SK-N-MC (cell line): ENCODE results near the gene PLD1.

Experiments
- DNase-seq: peaks from one replicate; pipeline ENCODE4 v3.0.0-alpha.2; 2011; ENCODE audit warnings: low read depth, low spot score
- H3K27ac ChIP-seq: fragments of 200-600 bp; sonication (generic); 2 replicates; pipeline ENCODE4 v1.5.1; 2016; ENCODE audit warnings: mixed run types
- H3K36me3 ChIP-seq: fragments of 200-600 bp; sonication (generic); 2 replicates; pipeline ENCODE4 v1.6.1; 2017; ENCODE audit warnings: antibody characterized with exemption, low read length, mixed read lengths; ENCODE audit not compliant: insufficient read depth
- H3K4me3 ChIP-seq: fragments of 200-600 bp; sonication (generic); 2 replicates; pipeline ENCODE4 v1.5.1; 2016
- H3K9ac ChIP-seq: fragments of 200-600 bp; sonication (generic); 2 replicates; pipeline ENCODE4 v1.8.0; 2017; ENCODE audit warnings: mixed run types, mixed read lengths; ENCODE audit not compliant: insufficient read length
- H3K9me3 ChIP-seq: fragments of 200-600 bp; sonication (generic); 2 replicates; pipeline ENCODE4 v1.6.1; 2017; ENCODE audit warnings: low read depth, mild to moderate bottlenecking, antibody characterized with exemption, low read length, moderate library complexity, mixed read lengths
- EZH2 ChIP-seq: fragments of 200-600 bp; sonication (generic); IDR thresholded peaks from one replicate; pipeline ENCODE4 v1.6.1; 2017; ENCODE audit warnings: antibody characterized with exemption
- FOXP2 ChIP-seq: optimal IDR thresholded peaks from 2 replicates; pipeline ENCODE3; 2011; ENCODE audit warnings: mild to moderate bottlenecking, moderate library complexity; ENCODE audit not compliant: insufficient read depth; ENCODE audit errors: extremely low read length, control extremely low read depth
- POLR2AphosphoS5 ChIP-seq: IDR thresholded peaks from 2 replicates; pipeline ENCODE4 v1.6.1; 2012; ENCODE audit warnings: mild to moderate bottlenecking, low read depth, low read length, borderline replicate concordance

The PLD1 gene

DNA sequence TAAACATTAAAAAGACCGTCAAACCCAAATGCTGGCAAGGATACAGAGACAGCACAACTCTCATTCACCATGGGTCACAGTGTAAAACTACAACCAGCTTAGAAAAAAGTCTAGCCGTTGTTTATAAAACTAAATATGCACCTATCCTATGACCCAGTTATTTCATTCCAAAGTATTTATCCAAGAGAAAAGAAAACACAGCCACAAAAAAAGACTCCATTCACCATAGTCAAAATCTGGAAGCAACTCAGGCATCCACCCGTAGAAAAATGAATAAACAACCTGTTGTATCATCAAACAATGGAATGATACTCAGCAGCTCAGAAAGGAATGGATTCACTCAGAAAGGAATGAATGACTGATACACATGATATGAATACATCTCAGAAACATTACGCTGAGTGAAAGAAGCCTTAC lies 28.6 kb downstream of the PLD1 start:
- Histone ChIP-seq H3K9me3 (no peaks in the 10 kb centered on the region), H3K9ac (no peak overlapping the region), H3K27ac (no peak overlapping the region), H3K36me3 (no peaks in the 10 kb centered on the region), H3K4me3 (no peak overlapping the region)
- TF ChIP-seq EZH2 (no peak), FOXP2 (no peak), POLR2AphosphoS5 (no peak)
- no peak for DNase-seq

- no peaks in the 10 kb centered on the region for H3K9me3 ChIP-seq
- TF ChIP-seq EZH2, result no peak
- no peak for TF ChIP-seq POLR2AphosphoS5
- no peak for TF ChIP-seq FOXP2
- DNase-seq, result no peak
- no peak overlapping the region for H3K4me3 ChIP-seq
- no peak overlapping the region for H3K27ac ChIP-seq
- no peaks in the 10 kb centered on the region for H3K36me3 ChIP-seq
- H3K9ac ChIP-seq, result no peak overlapping the region
These were observed 31.8 kb downstream of the PLD1 start for GRCh38 chr3:171778493-171778892.

DNA sequence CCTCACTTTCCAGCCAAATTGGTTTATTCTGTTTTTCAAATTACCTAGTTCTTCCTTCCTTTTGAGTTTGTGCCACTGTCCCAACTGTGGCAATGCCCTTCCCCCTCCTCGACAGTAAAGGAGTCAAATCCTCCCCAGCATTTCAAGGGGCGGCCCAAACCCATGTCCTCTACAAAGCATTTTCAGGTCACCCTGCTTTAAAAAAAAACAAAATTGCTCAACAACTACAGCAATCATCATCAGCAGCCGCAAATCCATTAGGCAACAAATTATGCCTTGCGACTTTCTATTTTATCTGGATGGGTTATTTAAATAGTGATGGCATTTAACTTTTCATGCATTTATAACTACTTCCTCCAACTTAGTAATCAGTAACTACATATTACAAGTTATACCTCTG lies 32.7 kb downstream of the PLD1 start:
- H3K4me3 ChIP-seq, result no peak overlapping the region
- no peak overlapping the region for H3K27ac ChIP-seq
- H3K9ac ChIP-seq, result no peak overlapping the region
- no peaks in the 10 kb centered on the region for H3K9me3 ChIP-seq
- DNase-seq, result no peak
- no peak for TF ChIP-seq FOXP2
- TF ChIP-seq POLR2AphosphoS5, result no peak
- no peak for TF ChIP-seq EZH2
- no peaks in the 10 kb centered on the region for H3K36me3 ChIP-seq

DNA sequence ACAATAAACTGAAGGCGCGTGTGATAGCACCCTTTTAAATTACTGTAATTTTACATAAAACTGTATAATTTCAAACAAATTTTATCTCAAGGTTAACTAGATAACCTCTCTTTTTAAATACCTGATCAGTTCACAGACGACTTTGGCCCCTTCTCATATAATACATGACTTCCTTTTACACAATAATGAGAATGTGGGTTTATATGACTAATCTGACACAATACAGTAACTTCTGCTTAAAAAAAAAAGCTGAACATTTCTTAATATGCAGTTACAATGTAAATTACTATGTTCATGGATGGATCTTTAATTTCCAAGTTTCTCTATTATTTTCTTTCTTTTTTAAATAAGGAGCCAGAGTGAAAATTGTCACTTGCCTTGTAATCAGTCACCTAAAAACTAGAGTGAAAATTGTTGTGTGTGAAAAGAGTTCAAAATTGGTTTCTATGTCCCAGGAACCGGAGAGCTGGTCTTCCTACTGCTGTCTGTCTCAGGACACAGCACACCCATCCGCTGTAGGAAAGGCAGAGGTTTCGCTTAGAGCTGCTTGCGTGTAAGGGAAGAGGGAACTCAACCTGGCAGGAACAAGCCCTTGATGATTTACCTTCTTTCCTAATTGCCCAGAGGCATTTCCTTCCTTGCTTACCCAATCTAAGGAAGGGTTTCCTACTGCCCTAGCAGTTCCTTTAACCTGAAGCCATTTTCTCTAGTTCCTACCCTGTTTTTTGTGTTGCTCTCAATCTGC lies 33.3 kb downstream of the PLD1 start:
- TF ChIP-seq FOXP2 (no peak), EZH2 (no peak), POLR2AphosphoS5 (no peak)
- H3K27ac ChIP-seq, result no peak overlapping the region
- no peak overlapping the region for H3K9ac ChIP-seq
- H3K4me3 ChIP-seq, result no peak overlapping the region
- no peaks in the 10 kb centered on the region for H3K9me3 ChIP-seq
- H3K36me3 ChIP-seq, result no peaks in the 10 kb centered on the region
- no peak for DNase-seq

DNA sequence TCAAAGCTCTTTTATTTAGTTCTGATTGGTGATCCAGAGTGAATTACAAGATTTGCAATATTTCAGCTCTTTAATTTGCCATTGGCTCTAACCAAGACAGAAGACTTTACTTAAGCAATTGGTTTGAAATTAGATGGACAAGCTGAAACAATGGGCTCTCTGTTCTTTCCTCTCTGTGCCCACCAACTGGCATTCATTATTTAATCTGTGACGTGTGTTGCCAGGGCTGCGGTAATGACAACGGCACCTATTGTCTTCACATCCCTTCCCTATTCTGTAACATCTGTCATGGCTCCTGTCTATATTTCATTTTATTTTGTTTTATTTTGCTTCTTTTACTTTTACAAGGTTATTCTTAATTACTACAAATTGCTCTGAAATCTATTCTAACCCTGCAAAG lies 33.9 kb downstream of the PLD1 start:
- Histone ChIP-seq H3K36me3 (no peaks in the 10 kb centered on the region), H3K27ac (no peak overlapping the region), H3K4me3 (no peak overlapping the region), H3K9me3 (no peaks in the 10 kb centered on the region), H3K9ac (no peak overlapping the region)
- DNase-seq, result no peak
- TF ChIP-seq POLR2AphosphoS5 (no peak), FOXP2 (no peak), EZH2 (no peak)

DNA sequence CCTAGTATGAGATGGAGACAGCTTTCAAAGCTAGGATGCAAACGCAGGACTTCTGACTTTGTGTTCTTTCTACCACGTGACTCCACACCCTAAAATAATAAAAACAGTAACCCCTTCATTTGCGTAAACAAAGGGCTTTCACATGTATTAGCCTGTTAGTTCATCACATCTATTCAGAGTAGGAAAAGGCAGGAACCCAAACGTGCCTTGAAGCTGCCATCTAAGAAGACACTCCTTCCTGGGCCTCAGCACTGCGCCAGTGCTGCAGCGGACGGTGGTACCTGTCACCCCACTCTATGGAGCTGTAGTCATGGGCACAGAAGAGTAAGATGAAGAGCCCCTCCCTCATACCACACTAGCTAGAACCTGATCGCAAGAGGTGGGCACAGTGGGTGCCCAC lies 34.3 kb downstream of the PLD1 start:
- H3K27ac ChIP-seq, result no peak overlapping the region
- no peak for DNase-seq
- no peaks in the 10 kb centered on the region for H3K36me3 ChIP-seq
- no peak overlapping the region for H3K9ac ChIP-seq
- no peak overlapping the region for H3K4me3 ChIP-seq
- H3K9me3 ChIP-seq, result no peaks in the 10 kb centered on the region
- TF ChIP-seq EZH2 (no peak), FOXP2 (no peak), POLR2AphosphoS5 (no peak)

- no peak for DNase-seq
These were observed 35.8 kb downstream of the PLD1 start for GRCh38 chr3:171774521-171774920.

DNA sequence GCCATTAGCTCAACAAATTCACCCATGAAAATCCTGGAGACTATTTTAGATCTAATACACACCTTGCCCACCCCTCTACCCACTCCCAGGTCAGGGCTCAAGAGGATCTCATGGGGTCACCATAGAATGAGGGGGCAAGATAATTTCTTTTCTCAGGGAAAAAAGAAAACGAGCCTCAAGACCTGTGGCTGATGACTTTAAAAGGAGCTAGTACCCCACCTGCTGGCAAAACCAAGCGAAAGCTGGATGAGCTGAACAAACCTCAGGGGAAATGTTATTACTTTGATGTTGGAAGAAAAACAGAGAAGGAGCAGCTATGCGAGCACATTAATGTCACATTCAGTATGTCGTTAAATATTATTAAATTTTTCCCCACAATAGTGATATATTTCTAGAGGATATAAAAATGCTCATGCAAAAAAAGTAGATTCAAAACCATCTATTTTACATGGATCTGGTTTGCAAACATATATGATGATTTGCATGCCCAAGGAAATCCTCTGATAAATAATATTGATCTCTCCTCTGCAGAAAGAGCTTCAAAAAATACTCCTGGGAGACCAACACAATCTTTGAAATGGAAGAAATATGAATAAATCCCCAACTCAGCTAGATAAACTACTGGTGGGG lies 37.7 kb downstream of the PLD1 start:
- Histone ChIP-seq H3K9ac (no peak overlapping the region), H3K9me3 (no peaks in the 10 kb centered on the region), H3K27ac (no peak overlapping the region), H3K4me3 (no peak overlapping the region), H3K36me3 (no peaks in the 10 kb centered on the region)
- TF ChIP-seq POLR2AphosphoS5, result no peak
- TF ChIP-seq FOXP2, result no peak
- TF ChIP-seq EZH2, result no peak
- peak; percentile 64 for DNase-seq

More at GRCh38 chr3:171774521-171774920, 35.8 kb downstream of the PLD1 start:
- Histone ChIP-seq H3K4me3 (no peak overlapping the region), H3K9ac (no peak overlapping the region), H3K27ac (no peak overlapping the region), H3K9me3 (no peaks in the 10 kb centered on the region), H3K36me3 (no peaks in the 10 kb centered on the region)
- no peak for TF ChIP-seq POLR2AphosphoS5

DNA sequence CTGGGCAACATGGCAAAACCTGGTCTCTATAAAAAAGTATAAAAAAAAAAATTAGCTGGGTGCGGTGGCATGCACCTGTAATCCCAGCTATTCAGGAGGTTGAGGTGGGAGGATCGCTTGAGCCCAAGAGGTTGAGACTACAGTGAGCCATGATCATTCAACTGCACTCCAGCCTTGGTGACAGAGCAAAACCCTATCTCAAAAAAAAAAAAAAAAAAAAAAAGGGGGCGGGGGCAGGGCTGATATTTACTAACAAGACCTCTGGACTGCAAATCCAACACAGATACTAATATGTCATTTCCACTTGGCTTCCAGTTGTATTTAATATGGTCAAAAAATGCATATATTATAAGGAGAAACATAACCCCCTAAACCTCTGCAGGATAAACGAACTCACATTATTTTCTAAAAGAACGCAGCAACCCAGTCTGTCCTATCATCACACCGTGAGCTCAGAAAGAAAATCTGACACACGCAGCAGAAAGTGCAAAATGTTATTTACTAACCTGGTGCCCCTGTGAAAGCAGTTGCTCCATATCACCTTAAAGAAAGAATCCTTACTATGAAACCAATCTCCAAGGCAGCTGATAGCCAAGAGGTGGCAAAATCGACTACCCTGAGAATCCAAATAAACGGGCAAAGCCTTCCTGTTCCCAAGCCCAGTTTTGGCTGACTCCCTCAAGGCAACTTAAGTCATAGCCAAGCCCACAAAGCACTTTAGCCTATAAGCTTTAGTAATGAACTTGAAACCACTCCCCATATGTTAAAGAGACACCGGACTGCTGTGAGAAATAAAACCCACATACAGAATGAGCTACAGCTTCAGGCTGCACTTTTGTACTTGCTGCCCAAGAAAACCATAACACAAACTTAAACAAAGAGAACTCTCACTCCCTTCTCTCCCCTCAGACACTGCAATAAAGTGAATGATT lies 39.3 kb downstream of the PLD1 start:
- Histone ChIP-seq H3K27ac (no peak overlapping the region), H3K36me3 (no peaks in the 10 kb centered on the region), H3K4me3 (peak overlapping the region; percentile 61), H3K9me3 (no peaks in the 10 kb centered on the region), H3K9ac (peak overlapping the region; percentile 9)
- peak; percentile 79 for DNase-seq
- no peak for TF ChIP-seq POLR2AphosphoS5
- no peak for TF ChIP-seq FOXP2
- no peak for TF ChIP-seq EZH2
